HG02798 (cell line): ENCODE results near the gene SLC25A34.

Experiments
- ATAC-seq: cut with Tn5 transposase; IDR thresholded peaks from one replicate; pipeline ENCODE4 v1.9.1; 2021; ENCODE audit warnings: mild to moderate bottlenecking; ENCODE audit not compliant: unreplicated experiment, poor library complexity

The SLC25A34 gene

GRCh38 chr1:15731735-15732685, 4.0 kb upstream of the SLC25A34 start:
- ATAC-seq, result no peak

GRCh38 chr1:15732686-15733081, 3.4 kb upstream of the SLC25A34 start:
- no peak for ATAC-seq

GRCh38 chr1:15733218-15733725, 2.8 kb upstream of the SLC25A34 start:
- ATAC-seq, result no peak

DNA sequence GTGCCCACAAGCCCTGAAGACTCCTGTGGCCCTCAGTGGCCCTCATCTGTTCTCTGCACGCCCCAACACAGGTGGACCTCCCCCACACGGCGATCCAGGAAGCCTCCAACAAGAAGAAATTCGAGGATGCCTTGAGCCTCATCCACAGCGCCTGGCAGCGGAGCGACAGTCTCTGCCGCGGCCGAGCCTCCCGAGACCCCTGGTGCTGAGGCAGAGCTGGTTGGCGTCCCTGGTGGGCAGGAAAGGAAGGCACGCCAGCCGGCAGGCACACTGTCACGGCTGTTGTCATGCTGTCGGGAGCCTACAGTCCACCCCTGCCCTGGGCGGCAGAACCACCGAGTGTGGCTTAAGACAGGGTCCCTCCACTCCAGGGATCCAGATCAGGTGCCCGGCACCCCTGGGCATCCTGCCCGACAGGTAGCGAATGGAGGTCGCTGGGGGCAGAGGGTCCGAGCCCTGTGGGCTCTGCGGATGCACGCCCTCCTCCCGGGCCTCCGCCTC, 2.3 kb upstream of the SLC25A34 start:
- ATAC-seq, result no peak

DNA sequence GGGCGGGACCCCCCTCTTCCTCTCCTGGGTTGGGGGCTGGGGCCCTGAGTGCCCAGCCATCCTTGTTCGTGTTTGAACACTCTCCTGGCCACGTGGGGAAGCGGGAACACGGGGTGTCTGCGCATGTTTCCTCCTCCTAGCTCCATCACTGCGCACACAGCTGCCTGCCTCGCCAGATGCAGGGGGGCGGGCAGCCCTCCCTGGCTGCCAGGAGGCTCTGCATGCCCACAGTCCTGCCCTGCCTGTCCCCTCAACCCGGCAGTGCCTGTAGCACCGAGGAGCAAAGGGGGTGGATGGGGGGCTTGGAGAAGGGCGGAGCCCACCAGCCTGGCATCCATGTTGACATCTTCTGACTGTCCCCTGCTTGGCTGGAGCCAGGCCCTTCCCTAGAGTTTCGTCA, 1.8 kb upstream of the SLC25A34 start:
- ATAC-seq, result no peak

- ATAC-seq, result no peak
These were observed 1.2 kb upstream of the SLC25A34 start for GRCh38 chr1:15734901-15735300.

DNA sequence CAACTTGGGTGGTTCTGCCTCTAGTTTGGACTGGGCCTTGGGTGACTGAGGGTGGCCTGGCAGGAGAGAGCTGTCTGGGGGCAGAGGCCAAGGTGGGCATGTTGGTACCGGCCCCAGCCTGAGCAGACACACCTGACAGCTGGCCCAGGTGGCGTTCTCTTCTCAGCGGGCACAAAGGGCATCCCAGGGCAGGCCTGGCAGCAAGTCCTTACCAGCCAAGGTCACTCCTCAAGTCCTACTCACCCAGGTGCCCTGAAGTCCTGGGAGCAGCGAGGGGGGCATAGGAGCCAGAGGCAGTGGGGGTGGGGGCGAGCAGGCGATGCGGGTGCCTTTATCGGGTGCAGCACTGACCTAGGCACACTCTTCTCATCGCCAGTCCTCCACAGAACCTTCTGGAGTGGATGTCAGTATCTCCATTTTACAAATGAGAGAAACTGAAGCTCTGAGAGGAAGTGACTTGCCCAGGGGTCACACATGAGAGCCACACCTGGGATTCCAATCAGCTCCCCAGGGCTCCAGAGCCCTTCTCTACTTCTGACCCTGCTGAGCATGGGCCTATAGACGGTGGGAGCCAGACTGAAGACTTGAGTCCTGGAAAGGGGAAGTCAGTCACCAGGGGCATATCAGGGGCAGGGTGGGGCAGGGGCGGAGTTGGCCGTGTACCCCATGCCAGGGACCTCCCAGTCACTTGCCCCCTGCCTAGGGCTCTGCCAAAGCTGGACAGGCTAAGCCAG, 587 bp upstream of the SLC25A34 start:
- no peak for ATAC-seq

GRCh38 chr1:15736892-15737261, 819 bp downstream of the SLC25A34 start:
- ATAC-seq, result no peak

DNA sequence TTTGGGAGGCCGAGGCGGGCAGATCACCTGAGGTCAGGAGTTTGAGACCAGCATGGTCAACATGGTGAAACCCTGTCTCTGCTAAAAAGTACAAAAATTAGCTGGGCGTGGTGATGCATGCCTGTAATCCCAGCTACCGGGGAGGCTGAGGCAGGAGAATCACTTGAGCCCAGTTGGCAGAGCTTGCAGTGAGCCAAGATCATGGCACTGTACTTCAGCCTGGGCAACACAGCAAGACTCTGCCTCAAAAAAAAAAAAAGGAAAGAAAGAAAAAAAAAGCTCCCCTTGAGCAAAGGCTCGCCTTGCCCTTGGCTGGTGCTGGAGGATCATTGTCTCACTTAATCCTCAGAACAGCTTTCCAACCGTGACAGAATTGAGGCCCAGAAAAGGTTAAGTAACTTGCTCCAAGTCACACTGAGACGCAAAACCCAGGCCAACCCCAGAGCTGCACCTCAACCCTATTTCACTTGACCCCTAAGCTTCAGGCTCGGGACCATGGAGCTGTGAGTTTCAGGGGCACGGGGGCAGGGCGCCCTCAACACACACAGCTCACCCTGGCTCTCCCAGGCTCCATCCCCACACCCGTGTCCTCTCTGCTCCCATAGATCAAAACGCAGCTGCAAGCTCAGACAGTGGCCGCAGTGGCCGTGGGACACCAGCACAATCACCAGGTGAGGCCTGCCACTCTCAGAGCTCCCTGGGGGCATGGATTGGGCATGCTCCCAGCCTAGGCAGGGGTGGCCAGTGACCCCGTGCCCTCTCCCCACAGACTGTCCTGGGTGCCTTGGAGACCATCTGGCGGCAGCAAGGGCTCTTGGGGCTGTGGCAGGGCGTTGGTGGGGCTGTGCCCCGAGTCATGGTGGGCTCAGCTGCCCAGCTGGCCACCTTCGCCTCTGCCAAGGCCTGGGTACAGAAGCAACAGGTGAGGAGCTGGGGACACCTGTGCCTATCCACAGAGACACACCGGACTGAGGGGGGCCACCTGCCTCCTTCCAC, 1.6 kb downstream of the SLC25A34 start:
- no peak for ATAC-seq

DNA sequence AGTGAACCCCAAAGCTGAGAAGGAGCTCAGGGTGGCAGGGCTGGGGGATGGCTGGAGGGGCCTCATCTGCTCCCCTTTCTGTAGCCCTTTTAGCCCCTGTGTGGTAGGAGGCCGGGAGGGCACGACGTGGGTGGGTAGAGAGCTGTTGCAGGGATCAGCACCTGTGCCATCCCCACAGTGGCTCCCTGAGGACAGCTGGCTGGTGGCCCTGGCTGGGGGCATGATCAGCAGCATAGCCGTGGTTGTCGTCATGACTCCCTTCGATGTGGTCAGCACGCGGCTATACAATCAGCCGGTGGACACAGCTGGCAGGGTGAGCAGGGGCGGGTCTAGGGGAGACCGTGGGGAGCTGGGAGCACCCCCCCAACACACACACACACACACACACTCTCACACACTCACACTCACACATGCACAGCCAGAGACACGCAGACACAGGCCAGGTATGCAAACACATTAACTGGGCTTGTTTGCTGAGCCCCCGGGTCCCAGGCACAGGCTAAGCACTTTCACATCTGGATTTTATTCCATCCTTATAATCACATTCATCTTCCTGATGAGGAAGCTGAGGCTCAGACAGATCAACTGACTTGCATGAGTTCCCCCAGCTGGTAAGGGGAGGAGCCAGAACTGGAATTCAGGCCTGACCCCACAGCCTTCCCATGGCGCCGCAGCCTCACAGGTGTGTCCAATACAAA, 2.5 kb downstream of the SLC25A34 start:
- ATAC-seq, result no peak

DNA sequence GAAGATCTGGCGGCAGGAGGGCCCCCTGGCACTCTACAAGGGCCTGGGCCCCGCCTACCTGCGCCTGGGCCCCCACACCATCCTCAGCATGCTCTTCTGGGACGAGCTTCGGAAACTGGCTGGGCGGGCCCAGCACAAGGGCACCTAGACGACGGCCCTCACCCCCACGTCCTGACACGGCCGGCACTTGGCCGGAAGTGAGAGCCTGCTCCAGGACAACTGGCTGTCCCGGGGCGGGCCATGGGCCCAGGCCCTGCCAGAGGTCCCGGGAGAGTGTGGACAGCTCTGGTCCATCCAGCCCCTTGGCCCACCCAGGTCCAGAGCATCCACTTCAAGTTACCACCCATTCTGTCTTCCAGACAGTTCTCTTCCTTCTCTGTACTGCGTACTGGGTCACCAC, 3.2 kb downstream of the SLC25A34 start:
- ATAC-seq, result no peak

- ATAC-seq, result no peak
These were observed 3.7 kb downstream of the SLC25A34 start for GRCh38 chr1:15739745-15740144.

- peak; percentile 52 for ATAC-seq
These were observed 5.1 kb downstream of the SLC25A34 start for GRCh38 chr1:15740924-15741850.

- ATAC-seq, result no peak
These were observed 6.3 kb downstream of the SLC25A34 start, which contains the start of gene TMEM82 for GRCh38 chr1:15742339-15742801. Gene TMEM82 (plus strand): TSS chr1:15742499. CDS start chr1:15742560, 61 bp downstream.

DNA sequence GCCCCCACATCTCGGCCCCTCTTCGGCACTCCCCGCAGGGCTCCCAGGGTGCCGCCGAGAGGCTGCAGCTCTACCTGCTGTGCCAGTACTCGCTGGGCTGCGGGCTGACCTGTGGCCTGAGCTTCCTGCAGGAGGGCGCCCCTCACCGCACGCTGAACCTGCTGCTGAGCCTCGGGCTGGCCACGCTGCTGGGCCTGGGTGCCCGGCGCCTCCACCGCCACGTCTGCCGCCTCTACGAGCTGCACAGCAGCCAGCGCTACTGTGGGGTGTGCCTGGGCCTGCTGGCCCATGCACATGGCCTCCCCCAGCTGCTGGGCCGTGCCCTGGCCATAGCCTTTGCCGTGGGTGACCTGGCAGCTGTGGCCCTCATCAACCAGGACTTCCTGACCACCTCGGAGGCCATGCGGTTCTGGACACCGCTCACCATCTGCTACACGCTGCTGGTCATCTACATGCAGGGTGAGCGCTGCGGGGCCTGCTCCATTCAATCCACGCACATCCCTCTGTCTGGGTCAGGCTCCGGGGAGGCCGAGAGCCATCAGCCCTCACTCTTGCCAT, 8.1 kb downstream of the SLC25A34 start:
- no peak for ATAC-seq

GRCh38 chr1:15747378-15747777, 11.3 kb downstream of the SLC25A34 start:
- no peak for ATAC-seq

GRCh38 chr1:15748264-15748663, 12.2 kb downstream of the SLC25A34 start:
- ATAC-seq, result no peak
